Epithelial cell of proximal tubule (primary cell): Measurements from ENCODE around the gene RNF34. TPM values are rescaled to one million over a fixed set of nuclear protein-coding genes. Genes with fewer than 3 reads are reported as not detected.

Source experiments
- DNase-seq: peaks from one replicate; pipeline ENCODE4 v3.0.0-alpha.2; 2011; ENCODE audit warnings: low read depth
- H3K4me3 ChIP-seq: 2 replicates; pipeline ENCODE4 v1.5.1; 2011; ENCODE audit warnings: low read depth, mild to moderate bottlenecking, low read length
- CTCF ChIP-seq: conservative IDR thresholded peaks from 2 replicates; pipeline ENCODE4 v1.5.1; 2012; ENCODE audit warnings: low read depth, mild to moderate bottlenecking, low read length
- total RNA-seq: library from RNA; depleted of rRNA; stranded (reverse); fragments of >200 nt; gene quantifications from 2 replicates; pipeline ENCODE4 v1.2.3, GENCODE V29; 2015

Gene RNF34
- total RNA-seq, 1 donor from 2014 or later: 43.8 TPM

GRCh38 chr12:121423682-121424623 is 24.0 kb downstream of the RNF34 start:
- DNase-seq: no peak
- no peak overlapping the region for H3K4me3 ChIP-seq
- TF ChIP-seq CTCF: no peak

- no peak overlapping the region for H3K4me3 ChIP-seq
- TF ChIP-seq CTCF: no peak
- DNase-seq: no peak
Observed at GRCh38 chr12:121424624-121424975, 24.7 kb downstream of the RNF34 start.

- DNase-seq: no peak
- no peak for TF ChIP-seq CTCF
- H3K4me3 ChIP-seq: no peak overlapping the region
Observed at GRCh38 chr12:121427556-121428050, 27.7 kb downstream of the RNF34 start.

- no peak for TF ChIP-seq CTCF
- no peak overlapping the region for H3K4me3 ChIP-seq
- no peak for DNase-seq
Observed at GRCh38 chr12:121428883-121429282, 29.0 kb downstream of the RNF34 start.

- H3K4me3 ChIP-seq: no peak overlapping the region
- no peak for TF ChIP-seq CTCF
- DNase-seq: no peak
Observed at GRCh38 chr12:121430833-121431415, 31.0 kb downstream of the RNF34 start.

GRCh38 chr12:121432740-121433480 is 33.0 kb downstream of the RNF34 start:
- TF ChIP-seq CTCF: no peak
- no peak overlapping the region for H3K4me3 ChIP-seq
- no peak for DNase-seq
